Lung (tissue), 12 donors: ENCODE data around the gene KLK12. TPM values are rescaled to one million over a fixed set of nuclear protein-coding genes. Genes with fewer than 3 reads are reported as not detected.
A peak's percentile ranks its signal among the peaks of the same experiment; 100 is the strongest.

Experiments used
- ATAC-seq: fragments of 200-7000 bp; cut with Tn5 transposase; one replicate; pipeline ENCODE4 v1.9.1; 2020; ENCODE audit warnings: moderate number of reproducible peaks; ENCODE audit not compliant: insufficient read depth, low FRiP score
- DNase-seq, 3 donors: peaks; one replicate each; pipeline ENCODE4 v3.0.0-alpha.2; 2013 to 2017
- H3K27ac ChIP-seq, 2 donors: one replicate each; pipeline ENCODE4 v1.5.1; 2013; ENCODE audit warnings: mild to moderate bottlenecking in 2 of 2, moderate library complexity in 2 of 2, control low read depth in 1 of 2, inconsistent platforms in 1 of 2, low read depth in 1 of 2, low read length in 1 of 2
- H3K27me3 ChIP-seq, 3 donors: one replicate each; pipeline ENCODE4 v1.5.1; 2013; ENCODE audit warnings: low read length in 2 of 3; ENCODE audit not compliant: control insufficient read depth in 3 of 3, insufficient read depth in 3 of 3
- H3K36me3 ChIP-seq, 4 donors: one replicate each; pipeline ENCODE4 v1.5.1; 2013; ENCODE audit warnings: low read length in 4 of 4, mild to moderate bottlenecking in 1 of 4, moderate library complexity in 1 of 4; ENCODE audit not compliant: control insufficient read depth in 4 of 4, insufficient read depth in 4 of 4
- H3K4me1 ChIP-seq, 5 donors: one replicate each; pipeline ENCODE4 v1.5.1; 2013; ENCODE audit warnings: low read length in 5 of 5, mild to moderate bottlenecking in 2 of 5, moderate library complexity in 1 of 5; ENCODE audit not compliant: control insufficient read depth in 5 of 5, insufficient read depth in 5 of 5
- H3K4me3 ChIP-seq: one replicate; pipeline ENCODE4 v1.5.1; 2013; ENCODE audit warnings: mild to moderate bottlenecking, control low read depth, moderate library complexity
- H3K9ac ChIP-seq, 2 donors: one replicate each; pipeline ENCODE4 v1.5.1; 2013; ENCODE audit warnings: low read length in 2 of 2, control low read depth in 1 of 2; ENCODE audit not compliant: insufficient read depth in 1 of 2
- H3K9me3 ChIP-seq, 4 donors: one replicate each; pipeline ENCODE4 v1.5.1; 2013; ENCODE audit warnings: low read length in 3 of 4, mild to moderate bottlenecking in 1 of 4, moderate library complexity in 1 of 4; ENCODE audit not compliant: control insufficient read depth in 4 of 4, insufficient read depth in 3 of 4
- CTCF ChIP-seq: IDR thresholded peaks from 2 replicates; pipeline ENCODE4 v1.5.1; 2012; ENCODE audit warnings: mild to moderate bottlenecking; ENCODE audit errors: control extremely low read depth, extremely low read depth
- WGBS, 2 donors: extraction: QIAGEN DNeasy Blood & Tissue Kit; methylation state at CpG; one replicate each; pipeline ENCODE4 v1.1.7; 2013; 5-methylcytosine and 5-hydroxymethylcytosine counted together
- polyA plus RNA-seq, 2 donors: library from polyadenylated mRNA; stranded (reverse); fragments of 200-250 nt; gene quantifications; one replicate each; pipeline ENCODE4 v1.2.1, GENCODE V29; 2013
- total RNA-seq, 2 donors: library from RNA; depleted of rRNA in 1 of 2; stranded (reverse); fragments of >200 nt in 1 of 2; gene quantifications; one replicate each; pipeline ENCODE4 v1.2.1, GENCODE V29; 2014 to 2021
- donor health status: control.
- donor health status: control.
- donor health status: Bipolar disorder and iron deficiency.
- donor health status: healthy.
- donor health status: DM: yes; HTN: yes; CAD: no.

The KLK12 gene
- total and polyA plus RNA-seq, 4 donors = 1.9 to 14.4 (median 8.4) TPM

- peaks cover 0 to 6% (median 5%) of the 10 kb centered on the region in 3 donors for H3K27me3 ChIP-seq
- ATAC-seq = no peak
- peak in 1 of 3 donors; percentile 3 for DNase-seq
Observed at GRCh38 chr19:51065221-51065960, 30.6 kb upstream of the KLK12 start.

GRCh38 chr19:51064534-51065220 lies 29.9 kb upstream of the KLK12 start, which contains the start of gene KLK13:
KLK13 (minus strand) TSS chr19:51065092; CDS start chr19:51065067, 25 bp downstream.
- H3K4me3 ChIP-seq = no peak within 1 kb of the TSS
- peaks cover 0 to 11% (median 0%) of the 10 kb centered on the region in 4 donors for H3K9me3 ChIP-seq
- DNase-seq (peak in 1 of 3 donors; percentile 4), ATAC-seq (peak; percentile 34)
- no peak within 1 kb of the TSS for H3K27ac ChIP-seq
- 15 to 16% methylated on average over 34 to 38 of the region's 38 CpGs for WGBS, 2 donors
- no peak within 1 kb of the TSS for H3K9ac ChIP-seq
- no peak for TF ChIP-seq CTCF
- no peaks in the 10 kb centered on the region for H3K36me3 ChIP-seq
- peaks cover 0 to 6% (median 5%) of the 10 kb centered on the region in 3 donors for H3K27me3 ChIP-seq
- H3K4me1 ChIP-seq = peaks cover 0 to 1% (median 0%) of the 10 kb centered on the region in 5 donors

More at GRCh38 chr19:51065221-51065960, 30.6 kb upstream of the KLK12 start:
- WGBS, 2 donors = 11 to 12% methylated on average over 25 of the region's 25 CpGs
- no peak overlapping the region for H3K27ac ChIP-seq
- no peak for TF ChIP-seq CTCF
- H3K9me3 ChIP-seq = peaks cover 0 to 11% (median 0%) of the 10 kb centered on the region in 4 donors
- H3K9ac ChIP-seq = no peak overlapping the region
- no peaks in the 10 kb centered on the region for H3K36me3 ChIP-seq
- no peak overlapping the region for H3K4me3 ChIP-seq
- peaks cover 0 to 1% (median 0%) of the 10 kb centered on the region in 5 donors for H3K4me1 ChIP-seq

GRCh38 chr19:51063664-51064063 lies 28.9 kb upstream of the KLK12 start:
- DNase-seq (no peak), ATAC-seq (no peak)
- TF ChIP-seq CTCF = no peak
- Histone ChIP-seq H3K27me3 (peaks cover 0 to 6% (median 5%) of the 10 kb centered on the region in 3 donors), H3K4me1 (peaks cover 0 to 1% (median 0%) of the 10 kb centered on the region in 5 donors), H3K9me3 (peaks cover 0 to 11% (median 0%) of the 10 kb centered on the region in 4 donors), H3K9ac (no peak overlapping the region), H3K27ac (no peak overlapping the region), H3K4me3 (no peak overlapping the region), H3K36me3 (no peaks in the 10 kb centered on the region)
- WGBS, 2 donors = 78 to 94% methylated on average over 7 of the region's 7 CpGs
